Heart right ventricle (tissue), 16 donors: ENCODE measurements around the gene TMOD1. TPM values are rescaled to one million over a fixed set of nuclear protein-coding genes. Genes with fewer than 3 reads are reported as not detected.

Experiments used
- ATAC-seq, 8 donors: fragments of 200-7000 bp; cut with Tn5 transposase; one replicate each; pipeline ENCODE4 v1.9.1; 2020; ENCODE audit warnings: mild to moderate bottlenecking in 8 of 8, moderate library complexity in 8 of 8, moderate number of reproducible peaks in 1 of 8
- DNase-seq, 2 donors: peaks; one replicate each; pipeline ENCODE4 v3.0.0-alpha.2; 2020
- H3K27ac ChIP-seq, 10 donors: fragments of 200-600 bp; sonication (generic) in 2 of 10; one replicate each; pipeline versions ENCODE4 v1.5.0 to v1.8.0; 2020 to 2022; ENCODE audit warnings: mild to moderate bottlenecking in 3 of 10
- H3K27me3 ChIP-seq, 7 donors: fragments of 200-600 bp; one replicate each; pipeline ENCODE4 v1.8.0; 2021 to 2022; ENCODE audit warnings: mild to moderate bottlenecking in 2 of 7
- H3K36me3 ChIP-seq, 9 donors: fragments of 200-600 bp; sonication (generic) in 1 of 9; one replicate each; pipeline versions ENCODE4 v1.5.0 to v1.8.0; 2020 to 2022; ENCODE audit warnings: mild to moderate bottlenecking in 2 of 9
- H3K4me1 ChIP-seq, 9 donors: fragments of 200-600 bp; sonication (generic) in 1 of 9; one replicate each; pipeline versions ENCODE4 v1.5.0 to v1.8.0; 2020 to 2022; ENCODE audit warnings: mild to moderate bottlenecking in 4 of 9
- H3K4me3 ChIP-seq, 10 donors: fragments of 200-600 bp; sonication (generic) in 2 of 10; one replicate each; pipeline versions ENCODE4 v1.5.0 to v1.8.0; 2020 to 2022; ENCODE audit warnings: mild to moderate bottlenecking in 7 of 10, moderate library complexity in 2 of 10
- H3K9me3 ChIP-seq, 11 donors: fragments of 200-600 bp in 10 of 11; sonication (generic) in 2 of 11; one replicate each; pipeline versions ENCODE4 v1.5.0 to v1.8.0; 2013 to 2022; ENCODE audit warnings: mild to moderate bottlenecking in 2 of 11, control low read depth in 1 of 11, moderate library complexity in 1 of 11
- WGBS, 2 donors: extraction: QIAGEN DNeasy Blood & Tissue Kit; methylation state at CpG; one replicate each; pipeline ENCODE4 v1.1.7; 2013; ENCODE audit warnings: inconsistent platforms in 1 of 2; 5-methylcytosine and 5-hydroxymethylcytosine counted together
- intact Hi-C, 10 donors: fragments of 100-400 bp; cut with DNase I; formaldehyde crosslinking; loops; one replicate each; pipeline versions ENCODE4 v1.11.1 to v1.14.2; 2022
- polyA plus RNA-seq, 2 donors: library from polyadenylated mRNA; stranded (reverse); fragments of 200-250 nt; gene quantifications; one replicate each; pipeline ENCODE4 v1.2.3, GENCODE V29; 2013
- total RNA-seq, 10 donors: library from RNA; stranded (reverse); fragmentation: NEBNext Ultra II Directional in 3 of 10; extraction: Animal tissue kit (Norgen Biotek cat#: 25700) in 3 of 10; gene quantifications; one replicate each; pipeline versions ENCODE4 v1.2.1 to v1.2.4, GENCODE V29; 2021 to 2023
- TF ChIP-seq, protein P1 (sequence below), 9 donors: fragments of 200-600 bp; sonication (generic) in 2 of 9; IDR thresholded peaks; one replicate each; pipeline versions ENCODE4 v1.5.0 to v1.8.0; 2021 to 2022; ENCODE audit warnings: antibody characterized with exemption in 9 of 9, mild to moderate bottlenecking in 5 of 9, moderate library complexity in 1 of 9
- donor health status: Arrhythmogenic right ventricular cardiomyopathy.
- donor health status: ischemic (EF 13 %, LVEDD 7.1; RV severe dilation, severe dysfunction).
- donor health status: healthy with polysubstance abuse.
- donor health status: DM: no; HTN: yes; CAD: no.
- donor health status: DM: no; HTN: no; CAD: no.
- donor health status: ischemic (EF 25% LVEDD 6.9; RV normal size, moderate dysfunction).
- donor health status: ischemic (EF 25% LVEDD 5.7; RV mildly dilated, moderate dysfunction).
- donor health status: healthy.
- donor health status: DM: yes; HTN: yes; CAD: no.
- donor health status: Ischemic cardiomyopathy.
- donor health status: ischemic (EF 35%, LVEDD 5.7; RV mildly dilated, moderate dysfunction).
- donor health status: nonischemic (EF 11% LVEDD 7.7; RV severe dilation, severe dysfunction).
- donor health status: DM: yes; HTN: yes; CAD: no.
- donor health status: PGD.
- donor health status: ischemic (EF 29% LVEDD 5.4; RV normal size, mild dysfunction).
- donor health status: nonischemic (EF 23%, LVEDD 6.1; RV moderate dilation, normal function).

The TMOD1 gene
- total and polyA plus RNA-seq, 12 donors: 83.7 to 203 (median 176) TPM

DNA sequence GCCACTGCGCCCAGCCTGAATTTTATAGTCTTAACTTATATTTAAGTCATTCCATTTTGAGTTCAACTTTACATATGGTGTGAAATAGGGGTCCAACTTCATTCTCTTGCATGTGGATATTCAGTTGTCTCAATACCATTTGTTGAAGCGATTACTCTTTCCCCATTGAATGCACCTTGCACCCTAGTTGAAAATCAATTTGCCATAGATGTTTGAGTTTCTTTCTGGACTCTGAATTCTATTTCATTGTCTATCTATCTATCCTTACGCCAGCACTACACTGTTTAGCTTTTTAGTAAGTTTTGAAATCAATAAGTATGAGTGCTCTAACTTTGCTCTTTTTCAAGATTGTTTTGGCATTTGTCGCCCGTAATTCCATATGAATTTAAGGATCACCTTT lies 49.8 kb downstream of the TMOD1 start:
- H3K4me3 ChIP-seq: no peak overlapping the region
- H3K27ac ChIP-seq: no peak overlapping the region
- no peaks in the 10 kb centered on the region for H3K27me3 ChIP-seq
- peaks cover 0 to 51% (median 0%) of the 10 kb centered on the region in 9 donors for H3K36me3 ChIP-seq
- ATAC-seq: no peak
- H3K4me1 ChIP-seq: peaks cover 7 to 32% (median 22%) of the 10 kb centered on the region in 9 donors
- intact Hi-C loops: no loop called here
- no peaks in the 10 kb centered on the region for H3K9me3 ChIP-seq
- TF ChIP-seq, protein P1, sequence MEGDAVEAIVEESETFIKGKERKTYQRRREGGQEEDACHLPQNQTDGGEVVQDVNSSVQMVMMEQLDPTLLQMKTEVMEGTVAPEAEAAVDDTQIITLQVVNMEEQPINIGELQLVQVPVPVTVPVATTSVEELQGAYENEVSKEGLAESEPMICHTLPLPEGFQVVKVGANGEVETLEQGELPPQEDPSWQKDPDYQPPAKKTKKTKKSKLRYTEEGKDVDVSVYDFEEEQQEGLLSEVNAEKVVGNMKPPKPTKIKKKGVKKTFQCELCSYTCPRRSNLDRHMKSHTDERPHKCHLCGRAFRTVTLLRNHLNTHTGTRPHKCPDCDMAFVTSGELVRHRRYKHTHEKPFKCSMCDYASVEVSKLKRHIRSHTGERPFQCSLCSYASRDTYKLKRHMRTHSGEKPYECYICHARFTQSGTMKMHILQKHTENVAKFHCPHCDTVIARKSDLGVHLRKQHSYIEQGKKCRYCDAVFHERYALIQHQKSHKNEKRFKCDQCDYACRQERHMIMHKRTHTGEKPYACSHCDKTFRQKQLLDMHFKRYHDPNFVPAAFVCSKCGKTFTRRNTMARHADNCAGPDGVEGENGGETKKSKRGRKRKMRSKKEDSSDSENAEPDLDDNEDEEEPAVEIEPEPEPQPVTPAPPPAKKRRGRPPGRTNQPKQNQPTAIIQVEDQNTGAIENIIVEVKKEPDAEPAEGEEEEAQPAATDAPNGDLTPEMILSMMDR (IDR thresholded peaks at IDR 0.05): no peak
- WGBS, 2 donors: 97% methylated on average over 5 of the region's 5 CpGs
- no peak for DNase-seq

DNA sequence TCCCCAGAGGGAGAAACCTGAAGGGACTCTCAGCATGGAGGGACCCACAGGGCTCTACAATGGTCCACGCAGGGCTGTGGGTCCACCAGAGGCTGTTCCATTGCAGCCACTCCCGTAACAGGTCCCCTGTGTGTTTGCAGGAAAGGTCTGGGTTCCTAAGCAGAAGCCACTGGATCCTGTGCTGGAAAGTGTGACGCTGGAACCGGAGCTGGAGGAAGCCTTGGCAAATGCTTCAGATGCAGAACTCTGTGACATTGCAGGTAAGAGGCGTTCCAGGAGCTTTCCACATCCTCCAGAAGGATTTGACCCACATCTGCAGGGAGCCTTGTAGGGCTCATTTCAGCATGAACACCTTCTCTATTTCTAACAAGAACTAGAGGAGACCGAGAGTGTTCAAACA lies 51.7 kb downstream of the TMOD1 start:
- H3K27ac ChIP-seq: no peak overlapping the region
- peaks cover 0 to 33% (median 0%) of the 10 kb centered on the region in 9 donors for H3K36me3 ChIP-seq
- TF ChIP-seq, protein P1 (IDR thresholded peaks at IDR 0.05): no peak
- no peak for ATAC-seq
- H3K4me1 ChIP-seq: peaks cover 18 to 50% (median 36%) of the 10 kb centered on the region in 9 donors
- intact Hi-C loops: no loop called here
- no peak for DNase-seq
- no peaks in the 10 kb centered on the region for H3K27me3 ChIP-seq
- 73 to 80% methylated on average over 6 of the region's 6 CpGs for WGBS, 2 donors
- no peak overlapping the region for H3K4me3 ChIP-seq
- no peaks in the 10 kb centered on the region for H3K9me3 ChIP-seq

DNA sequence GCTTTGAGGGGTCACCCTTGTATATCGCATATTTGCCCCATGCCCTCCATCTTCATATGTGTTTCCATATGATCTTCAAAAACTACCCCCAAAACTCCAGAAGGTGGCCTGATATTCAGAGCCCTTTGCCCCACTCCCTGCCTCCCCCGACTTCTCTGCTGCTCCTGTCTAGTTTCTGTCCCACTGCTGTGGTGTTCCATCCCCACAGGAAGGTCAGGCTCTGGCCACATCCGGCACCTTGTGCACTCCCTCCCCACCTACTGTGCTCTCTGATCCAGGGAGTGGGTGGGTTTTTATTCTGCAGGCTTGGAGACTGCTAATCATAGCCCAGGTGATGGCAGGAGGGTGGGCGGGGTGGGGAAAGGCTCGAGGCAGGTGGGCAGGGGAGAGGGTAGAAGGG lies 52.4 kb downstream of the TMOD1 start:
- ATAC-seq (no peak), DNase-seq (no peak)
- Histone ChIP-seq H3K9me3 (no peaks in the 10 kb centered on the region), H3K4me1 (peaks cover 20 to 57% (median 43%) of the 10 kb centered on the region in 9 donors), H3K36me3 (peaks cover 0 to 26% (median 0%) of the 10 kb centered on the region in 9 donors), H3K27ac (peak overlapping the region in 1 of 10 donors; percentile 10), H3K27me3 (no peaks in the 10 kb centered on the region), H3K4me3 (no peak overlapping the region)
- intact Hi-C loops: no loop called here
- 73 to 86% methylated on average over 5 of the region's 5 CpGs for WGBS, 2 donors
- TF ChIP-seq, protein P1 (IDR thresholded peaks at IDR 0.05): no peak

DNA sequence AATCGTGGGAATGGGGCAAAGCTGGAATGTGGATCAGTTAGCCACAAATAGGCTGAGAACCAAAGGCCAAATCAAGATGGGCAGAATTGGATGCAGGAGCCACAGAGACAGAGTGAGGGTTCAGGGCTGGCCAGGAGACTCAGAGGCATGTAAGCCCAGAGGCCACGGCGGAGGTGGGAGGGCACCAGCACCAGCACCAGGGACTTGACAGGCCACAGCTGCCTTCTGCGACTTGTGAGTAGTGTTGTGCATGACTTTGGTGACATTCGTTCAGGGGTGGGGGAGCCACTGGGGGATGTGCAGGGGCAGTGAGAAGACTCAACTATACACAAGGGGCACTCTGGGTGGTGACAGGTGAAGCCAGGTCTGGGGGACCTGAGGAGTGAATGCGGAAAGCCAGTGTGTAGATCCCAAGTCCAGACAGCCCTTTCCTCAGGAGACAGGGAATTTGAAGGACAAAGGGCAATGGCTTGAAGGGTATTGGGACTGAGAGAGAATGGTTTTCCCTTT lies 53.2 kb downstream of the TMOD1 start:
- intact Hi-C loops: loop anchor here in 2 of 10 donors (5.0 kb wide), 2 partner anchors 43 to 52 kb away; partner anchors contain the start of gene TMOD1 (in 1 of the 2)
- WGBS, 2 donors: 77 to 79% methylated on average over 6 of the region's 6 CpGs
- DNase-seq (no peak), ATAC-seq (no peak)
- peak overlapping the region in 9 of 10 donors; percentile 44 to 90 (median 82) for H3K27ac ChIP-seq
- H3K9me3 ChIP-seq: no peaks in the 10 kb centered on the region
- H3K36me3 ChIP-seq: peaks cover 0 to 18% (median 0%) of the 10 kb centered on the region in 9 donors
- TF ChIP-seq, protein P1 (IDR thresholded peaks at IDR 0.05): no peak
- no peak overlapping the region for H3K4me3 ChIP-seq
- no peaks in the 10 kb centered on the region for H3K27me3 ChIP-seq
- H3K4me1 ChIP-seq: peaks cover 20 to 63% (median 48%) of the 10 kb centered on the region in 9 donors
